ENCODE measurements around the gene DDX6.
"Not testable (repeated sequence)": the region's sequence is repeated elsewhere in the genome, so short reads cannot be mapped to it uniquely, and the experiment has no call there.

The DDX6 gene

GRCh38 chr11:118746988-118747585 is 43.9 kb downstream of the DDX6 start:
- in situ Hi-C loops (cut with MboI; ENCODE audit: low sequenced_read_pairs): no loop called here

GRCh38 chr11:118744046-118744445 is 46.9 kb downstream of the DDX6 start:
- in situ Hi-C loops (cut with MboI; ENCODE audit: low sequenced_read_pairs): no loop called here

GRCh38 chr11:118742304-118742703 is 48.7 kb downstream of the DDX6 start:
- in situ Hi-C loops (cut with MboI; ENCODE audit: low sequenced_read_pairs): no loop called here

GRCh38 chr11:118740892-118741291 is 50.1 kb downstream of the DDX6 start:
- in situ Hi-C loops (cut with MboI; ENCODE audit: low sequenced_read_pairs): no loop called here

GRCh38 chr11:118735203-118735602 is 55.8 kb downstream of the DDX6 start:
- in situ Hi-C loops (cut with MboI; ENCODE audit: low sequenced_read_pairs): no loop called here

GRCh38 chr11:118734031-118734430 is 56.9 kb downstream of the DDX6 start:
- in situ Hi-C loops (cut with MboI; ENCODE audit: low sequenced_read_pairs): no loop called here

GRCh38 chr11:118729753-118730152 is 61.2 kb downstream of the DDX6 start:
- in situ Hi-C loops (cut with MboI; ENCODE audit: low sequenced_read_pairs): not testable (repeated sequence)

- in situ Hi-C loops (cut with MboI; ENCODE audit: low sequenced_read_pairs): not testable (repeated sequence)
These were observed 62.9 kb downstream of the DDX6 start for GRCh38 chr11:118728112-118728511.

GRCh38 chr11:118727721-118728066 is 63.3 kb downstream of the DDX6 start:
- in situ Hi-C loops (cut with MboI; ENCODE audit: low sequenced_read_pairs): not testable (repeated sequence)

- in situ Hi-C loops (cut with MboI; ENCODE audit: low sequenced_read_pairs): not testable (repeated sequence)
These were observed 63.8 kb downstream of the DDX6 start for GRCh38 chr11:118727001-118727720.

GRCh38 chr11:118721478-118722015 is 69.4 kb downstream of the DDX6 start:
- in situ Hi-C loops (cut with MboI; ENCODE audit: low sequenced_read_pairs): not testable (repeated sequence)

- in situ Hi-C loops (cut with MboI; ENCODE audit: low sequenced_read_pairs): not testable (repeated sequence)
These were observed 70.2 kb downstream of the DDX6 start for GRCh38 chr11:118720740-118721139.

- in situ Hi-C loops (cut with MboI; ENCODE audit: low sequenced_read_pairs): not testable (repeated sequence)
These were observed 70.9 kb downstream of the DDX6 start for GRCh38 chr11:118720078-118720477.

- in situ Hi-C loops (cut with MboI; ENCODE audit: low sequenced_read_pairs): not testable (repeated sequence)
These were observed 72.4 kb downstream of the DDX6 start for GRCh38 chr11:118718562-118718961.

- in situ Hi-C loops (cut with MboI; ENCODE audit: low sequenced_read_pairs): not testable (repeated sequence)
These were observed 73.2 kb downstream of the DDX6 start for GRCh38 chr11:118717733-118718132.

GRCh38 chr11:118717221-118717620 is 73.7 kb downstream of the DDX6 start:
- in situ Hi-C loops (cut with MboI; ENCODE audit: low sequenced_read_pairs): not testable (repeated sequence)

- in situ Hi-C loops (cut with MboI; ENCODE audit: low sequenced_read_pairs): no loop called here
These were observed 75.1 kb downstream of the DDX6 start for GRCh38 chr11:118715837-118716260.

GRCh38 chr11:118715245-118715831 is 75.6 kb downstream of the DDX6 start:
- in situ Hi-C loops (cut with MboI; ENCODE audit: low sequenced_read_pairs): no loop called here

- in situ Hi-C loops (cut with MboI; ENCODE audit: low sequenced_read_pairs): no loop called here
These were observed 76.1 kb downstream of the DDX6 start for GRCh38 chr11:118714816-118715215.

GRCh38 chr11:118714416-118714815 is 76.5 kb downstream of the DDX6 start:
- in situ Hi-C loops (cut with MboI; ENCODE audit: low sequenced_read_pairs): not testable (repeated sequence)

- in situ Hi-C loops (cut with MboI; ENCODE audit: low sequenced_read_pairs): no loop called here
These were observed 82.7 kb downstream of the DDX6 start for GRCh38 chr11:118708296-118708695.

- in situ Hi-C loops (cut with MboI; ENCODE audit: low sequenced_read_pairs): no loop called here
These were observed 84.5 kb downstream of the DDX6 start for GRCh38 chr11:118706546-118706825.
